RCC 7860 (cell line): ENCODE data around the gene LILRB3.
"Not testable (repeated sequence)": the region's sequence is repeated elsewhere in the genome, so short reads cannot be mapped to it uniquely, and the experiment has no call there.

ENCODE experiments used
- DNase-seq: peaks from one replicate; pipeline ENCODE4 v3.0.0-alpha.2; 2015; ENCODE audit warnings: low spot score
- FAIRE-seq: peaks from 2 replicates; lab custom pipeline; 2012; peaks lifted over from hg19 to GRCh38; lab: Jason Lieb, UNC

Gene LILRB3

DNA sequence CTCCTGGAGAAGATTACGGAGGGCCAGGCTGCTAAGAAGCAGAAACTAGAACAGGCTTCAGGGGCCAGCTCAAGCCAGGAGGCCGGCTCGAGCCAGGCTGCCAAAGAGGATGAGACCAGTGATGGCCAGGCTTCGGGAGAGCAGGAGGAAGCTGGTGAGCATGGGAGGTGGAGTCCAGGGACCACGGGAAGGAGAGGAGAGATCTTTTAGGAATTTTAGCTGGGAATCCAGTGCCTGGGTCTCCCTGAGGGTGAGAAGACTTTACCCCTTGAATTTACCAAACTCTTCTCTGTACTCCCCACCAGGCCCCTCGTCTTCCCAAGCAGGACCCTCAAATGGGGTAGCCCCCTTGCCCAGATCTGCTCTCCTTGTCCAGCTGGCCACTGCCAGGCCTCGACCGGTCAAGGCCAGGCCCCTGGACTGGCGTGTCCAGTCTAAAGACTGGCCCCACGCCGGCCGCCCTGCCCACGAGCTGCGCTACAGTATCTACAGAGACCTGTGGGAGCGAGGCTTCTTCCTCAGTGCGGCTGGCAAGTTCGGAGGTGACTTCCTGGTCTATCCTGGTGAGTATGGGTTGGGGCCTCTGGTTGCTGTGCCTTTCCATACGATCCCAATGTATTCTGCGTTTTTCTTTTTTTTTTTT lies 30.9 kb downstream of the LILRB3 start:
- FAIRE-seq = no peak
- DNase-seq = no peak

DNA sequence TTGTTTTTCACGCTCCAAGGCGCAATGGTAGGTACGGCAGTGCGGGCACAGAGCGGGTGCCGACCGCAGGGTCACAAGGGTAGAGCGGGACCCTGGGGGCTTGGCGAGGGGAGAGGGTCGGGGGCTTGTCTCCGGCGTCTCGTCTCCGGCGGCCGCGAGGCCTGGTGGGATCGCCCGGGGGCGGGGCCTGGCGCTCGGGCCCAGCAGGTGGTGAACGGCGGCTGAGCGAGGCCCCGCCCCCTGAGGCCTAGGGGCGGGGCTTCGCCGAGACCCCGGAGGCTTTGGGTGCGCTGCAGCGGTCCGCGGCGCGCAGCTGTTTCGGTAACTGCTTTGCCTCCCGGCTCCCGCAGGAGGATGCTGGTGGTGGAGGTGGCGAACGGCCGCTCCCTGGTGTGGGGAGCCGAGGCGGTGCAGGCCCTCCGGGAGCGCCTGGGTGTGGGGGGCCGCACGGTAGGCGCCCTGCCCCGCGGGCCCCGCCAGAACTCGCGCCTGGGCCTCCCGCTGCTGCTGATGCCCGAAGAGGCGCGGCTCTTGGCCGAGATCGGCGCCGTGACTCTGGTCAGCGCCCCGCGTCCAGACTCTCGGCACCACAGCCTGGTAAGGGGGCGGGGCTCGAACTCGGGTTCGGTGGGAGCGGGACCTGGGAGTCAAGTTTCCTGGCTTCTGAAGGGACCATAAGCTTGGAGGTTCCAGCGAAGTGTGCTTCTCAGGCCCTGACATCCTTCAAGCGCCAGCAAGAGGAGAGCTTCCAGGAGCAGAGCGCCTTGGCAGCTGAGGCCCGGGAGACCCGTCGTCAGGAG lies 31.6 kb downstream of the LILRB3 start, which contains the start of gene TSEN34:
Gene TSEN34, plus strand, starts transcription at position 298 of the 800 bp plus-strand sequence. Its CDS starts 57 bp downstream, at position 355.
- peak; percentile 58 for DNase-seq
- no peak for FAIRE-seq

DNA sequence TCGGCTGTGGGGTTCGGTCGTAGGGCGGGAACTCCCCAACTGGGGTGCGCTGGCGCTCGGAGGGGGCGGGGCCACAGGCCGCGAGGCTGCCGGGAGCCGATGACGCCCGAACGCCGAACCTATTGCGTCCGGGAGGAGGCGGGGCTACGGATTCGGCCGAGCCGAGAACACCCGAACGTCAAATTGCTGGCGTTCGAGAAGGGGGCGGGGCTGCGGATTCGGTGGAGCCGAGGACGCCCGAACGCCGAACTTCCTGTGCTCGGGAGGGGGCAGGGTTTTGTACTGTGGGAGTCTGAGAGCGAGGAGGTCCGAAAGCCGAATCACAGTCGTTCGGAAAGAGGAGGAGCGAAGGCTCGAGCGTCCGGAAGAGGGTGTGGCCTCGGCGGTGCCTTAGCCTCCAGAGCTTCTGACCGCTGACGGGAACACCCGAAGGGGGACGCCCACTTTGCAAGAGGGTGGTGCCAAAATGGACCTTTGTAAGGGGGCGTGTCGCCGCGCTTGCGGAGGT lies 32.2 kb downstream of the LILRB3 start:
- DNase-seq (peak; percentile 97), FAIRE-seq (peak; percentile 92)

DNA sequence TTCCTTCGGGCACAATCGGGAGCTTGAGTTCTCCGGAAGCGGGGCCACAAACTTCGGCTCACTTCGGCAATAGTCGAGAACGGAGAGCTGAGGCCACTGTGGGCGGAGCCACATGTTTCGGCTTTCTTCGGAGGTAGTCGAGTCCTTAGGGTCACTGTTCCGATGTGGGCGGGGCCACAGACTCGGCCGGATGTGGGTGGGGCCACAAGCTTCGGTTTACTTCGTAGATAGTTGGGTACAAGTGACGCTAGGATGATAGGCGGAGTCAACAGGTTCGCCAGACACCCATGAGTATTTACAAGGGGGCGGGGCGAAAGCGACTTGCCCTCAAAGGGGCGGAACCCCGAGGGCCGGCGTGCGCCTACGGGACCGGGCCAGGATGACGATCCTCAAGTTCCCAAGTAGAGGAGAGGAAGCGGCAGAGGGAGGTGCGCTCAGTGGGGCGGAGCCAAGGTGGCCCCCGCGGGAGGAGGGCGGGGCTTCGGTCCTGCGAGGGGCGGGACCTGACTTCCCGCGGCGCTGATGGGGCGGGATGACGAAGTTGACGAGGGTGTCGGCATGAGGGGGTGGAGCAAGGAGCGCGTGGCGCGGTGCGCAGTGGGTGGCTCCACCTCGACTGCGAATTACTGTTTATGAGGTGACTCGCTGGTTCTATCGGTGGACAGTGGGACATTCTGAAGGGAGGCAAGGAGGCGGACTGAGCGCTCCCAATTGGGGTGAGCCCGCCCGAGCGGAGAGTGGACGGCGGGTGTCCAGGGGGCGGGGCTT lies 32.9 kb downstream of the LILRB3 start:
- DNase-seq (peak; percentile 100), FAIRE-seq (peak; percentile 98)

DNA sequence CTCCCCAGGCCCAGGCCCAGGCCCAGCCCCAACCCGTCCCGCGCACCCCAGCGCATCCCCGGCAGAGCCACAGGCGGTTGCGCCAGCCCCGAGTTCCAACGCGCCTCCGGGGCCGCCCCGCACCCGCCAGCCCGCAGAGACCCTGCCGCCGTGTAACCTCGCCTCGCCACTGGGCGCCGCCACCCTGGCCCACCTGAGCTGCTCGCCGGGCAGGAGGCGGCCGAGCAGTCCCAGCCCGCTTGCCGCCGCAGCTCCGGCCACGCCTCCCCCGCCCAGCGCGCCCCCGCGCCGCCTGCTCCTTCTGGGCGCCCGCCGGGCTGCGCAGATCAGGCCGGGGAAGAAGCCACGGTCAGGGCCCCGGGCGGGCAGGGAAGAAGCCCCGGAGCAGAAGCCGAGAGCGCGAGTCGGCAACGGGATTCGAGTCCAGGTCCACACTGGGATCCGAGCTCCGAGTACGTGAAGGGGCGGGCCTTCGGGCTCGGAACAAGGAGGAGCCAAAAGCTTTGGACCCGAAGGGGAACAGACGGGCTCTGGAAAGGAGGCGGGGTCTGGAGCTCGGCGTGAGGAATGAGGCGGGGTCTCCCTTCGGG lies 33.6 kb downstream of the LILRB3 start, which contains the start of gene MBOAT7:
Gene MBOAT7, minus strand, starts transcription at position 436 of the 590 bp plus-strand sequence. CDS start 1,072 bp downstream, outside the sequence.
- no peak for DNase-seq
- no peak for FAIRE-seq

DNA sequence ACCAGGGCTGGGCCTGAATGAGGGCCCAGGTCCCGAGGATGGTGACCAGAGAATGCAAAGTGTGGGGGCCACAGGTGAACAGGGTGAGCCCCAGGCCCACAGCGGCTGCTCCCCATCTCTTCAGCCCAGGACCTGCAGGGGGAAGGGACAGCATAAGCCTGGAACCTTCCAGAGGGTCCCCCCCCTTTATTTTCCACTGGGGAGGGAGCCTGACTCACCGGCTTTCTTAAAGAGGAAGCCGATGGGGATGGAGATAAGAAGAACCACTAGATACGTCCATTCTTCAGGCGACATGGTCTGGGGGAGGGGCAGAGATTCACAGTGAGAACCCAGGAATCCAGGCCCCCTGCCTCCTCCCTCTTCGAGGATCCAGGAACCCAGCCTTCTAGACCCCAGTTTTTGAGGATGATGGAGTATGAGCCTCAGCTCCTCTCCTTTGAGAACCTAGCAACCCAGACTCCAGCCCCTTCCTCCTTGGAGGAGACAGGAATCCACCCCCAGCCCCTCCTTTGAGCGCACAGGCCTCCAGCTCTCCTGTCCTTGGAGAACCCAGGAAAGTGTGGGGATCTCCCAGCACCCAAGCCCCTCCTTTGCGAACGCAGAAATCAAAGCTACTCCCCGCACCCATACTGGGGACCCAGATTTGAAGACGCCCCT lies 34.5 kb downstream of the LILRB3 start:
- FAIRE-seq = no peak
- peak; percentile 51 for DNase-seq

DNA sequence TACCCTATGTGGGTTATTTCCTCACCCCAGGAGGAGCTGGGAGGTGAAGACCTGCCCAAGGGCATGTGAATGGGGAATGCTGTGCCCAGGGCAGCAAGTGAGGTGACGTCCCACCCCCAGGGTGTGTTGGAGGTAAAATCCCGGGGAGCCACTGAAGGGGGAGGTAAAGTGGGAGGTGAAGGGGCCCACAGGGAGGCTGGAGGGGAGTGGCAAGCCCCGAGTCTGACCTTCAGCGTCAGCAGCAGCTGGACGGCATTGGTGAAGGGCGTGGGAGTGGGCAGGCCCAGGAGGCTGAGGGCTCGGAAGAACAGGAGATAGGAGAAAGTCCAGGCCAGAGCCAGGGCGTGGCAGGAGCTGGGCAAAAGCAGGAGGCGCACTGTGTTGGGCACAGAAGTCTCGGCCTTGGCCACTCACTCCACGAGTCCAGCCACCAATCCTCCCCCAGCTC lies 35.8 kb downstream of the LILRB3 start:
- DNase-seq (no peak), FAIRE-seq (no peak)

DNA sequence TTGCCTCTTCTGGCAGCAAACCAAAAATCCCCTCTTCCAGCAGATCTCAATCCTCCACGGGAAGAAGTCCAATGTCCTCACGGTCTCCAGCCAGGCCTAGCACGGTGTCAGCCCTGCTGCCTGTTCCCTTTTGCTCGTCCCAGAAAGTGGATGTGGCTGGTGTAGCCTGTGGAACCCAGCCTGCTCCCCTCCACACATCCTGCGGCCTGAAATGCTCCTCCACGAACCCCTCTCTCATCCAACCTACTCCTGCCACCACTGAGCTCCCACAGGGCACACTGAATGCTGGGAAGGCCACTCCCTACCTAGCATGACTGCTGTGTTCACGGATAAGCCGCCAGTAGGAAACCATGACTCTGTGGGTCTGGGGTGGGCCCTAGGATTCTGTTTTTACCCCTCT lies 36.5 kb downstream of the LILRB3 start:
- no peak for FAIRE-seq
- DNase-seq = no peak

DNA sequence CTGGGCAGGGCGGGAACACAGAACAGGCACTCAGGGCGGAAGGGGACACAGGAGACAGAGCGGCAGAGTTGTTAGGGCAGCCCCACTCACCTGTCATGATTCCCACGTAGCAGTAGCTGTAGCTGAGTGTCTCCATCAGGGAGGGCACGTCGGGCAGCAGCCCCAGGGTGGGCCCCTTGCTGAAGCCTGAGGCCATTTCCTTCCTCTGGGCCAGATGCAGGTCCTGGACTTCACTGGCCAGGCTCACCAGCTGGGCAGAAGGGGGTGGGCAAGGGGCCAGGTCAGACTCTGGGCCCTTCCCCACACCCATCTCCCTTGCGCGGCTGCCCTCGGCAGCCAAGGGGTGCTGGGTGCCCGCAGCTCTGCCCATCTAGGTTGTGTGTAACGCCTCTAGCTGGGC lies 39.4 kb downstream of the LILRB3 start:
- no peak for FAIRE-seq
- DNase-seq = no peak

DNA sequence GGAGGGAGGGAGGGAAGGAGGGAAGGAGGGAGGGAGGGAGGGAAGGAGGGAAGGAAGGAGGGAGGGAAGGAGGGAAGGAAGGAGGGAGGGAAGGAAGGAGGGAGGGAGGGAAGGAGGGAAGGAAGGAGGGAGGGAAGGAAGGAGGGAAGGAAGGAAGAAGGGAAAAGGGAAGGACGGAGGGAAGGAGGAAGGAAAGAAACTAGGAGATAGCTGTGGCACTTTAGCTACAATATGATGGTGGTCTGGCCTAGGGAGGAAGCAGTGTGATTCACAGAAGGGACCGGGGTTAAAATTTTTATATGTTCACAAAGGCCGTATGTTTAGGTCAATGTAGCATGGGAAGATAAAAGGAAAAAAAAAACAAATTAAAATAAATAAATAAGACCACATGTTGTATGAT lies 40.9 kb downstream of the LILRB3 start:
- DNase-seq, FAIRE-seq: not testable (repeated sequence)

DNA sequence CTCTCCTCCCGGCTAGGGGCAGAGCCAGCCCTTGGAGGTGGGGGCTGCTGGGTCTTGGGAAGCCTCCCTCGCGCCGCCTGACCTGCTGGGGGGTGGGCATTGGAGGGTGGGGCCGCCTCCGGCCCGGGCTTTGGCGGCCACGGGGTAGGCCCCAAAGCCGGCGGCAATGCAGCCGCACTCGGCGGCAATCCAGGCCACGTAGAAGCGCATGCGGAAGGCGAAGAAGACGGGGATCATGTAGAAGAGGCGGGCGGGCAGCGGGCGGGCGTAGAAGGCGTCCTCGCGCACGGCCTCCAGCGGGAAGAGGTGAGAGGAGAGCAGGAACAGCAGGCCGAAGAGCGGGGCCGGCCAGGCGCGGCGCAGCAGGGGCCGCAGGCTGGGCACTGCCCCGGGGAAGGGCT lies 42.1 kb downstream of the LILRB3 start:
- no peak for FAIRE-seq
- no peak for DNase-seq

DNA sequence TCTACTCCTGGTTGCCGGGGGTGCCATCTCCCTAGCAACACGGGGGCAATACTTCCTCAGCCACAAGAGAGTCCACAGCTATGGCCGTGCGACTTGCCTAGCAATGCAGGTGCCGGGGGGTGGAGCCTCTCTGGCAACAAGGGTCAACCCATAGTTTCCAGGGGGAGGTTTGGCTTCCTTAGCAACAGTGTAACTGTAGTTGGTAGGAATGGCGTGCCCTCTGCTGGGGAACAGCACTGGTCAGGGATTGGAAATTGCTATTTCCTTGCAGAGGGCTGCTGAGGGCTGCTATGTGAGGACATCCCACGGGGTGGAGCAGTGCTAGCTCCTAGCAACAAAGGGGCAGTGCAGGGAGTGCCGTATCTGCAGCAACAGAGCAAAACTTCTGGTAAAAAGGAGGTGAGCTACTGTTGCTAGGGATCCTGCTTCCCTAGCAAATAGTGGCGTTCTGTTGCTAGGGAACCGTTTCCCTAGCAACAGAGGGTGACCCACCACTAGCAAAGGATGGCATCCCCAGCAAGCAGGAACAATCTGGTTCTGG lies 42.8 kb downstream of the LILRB3 start:
- peak; percentile 22 for DNase-seq

DNA sequence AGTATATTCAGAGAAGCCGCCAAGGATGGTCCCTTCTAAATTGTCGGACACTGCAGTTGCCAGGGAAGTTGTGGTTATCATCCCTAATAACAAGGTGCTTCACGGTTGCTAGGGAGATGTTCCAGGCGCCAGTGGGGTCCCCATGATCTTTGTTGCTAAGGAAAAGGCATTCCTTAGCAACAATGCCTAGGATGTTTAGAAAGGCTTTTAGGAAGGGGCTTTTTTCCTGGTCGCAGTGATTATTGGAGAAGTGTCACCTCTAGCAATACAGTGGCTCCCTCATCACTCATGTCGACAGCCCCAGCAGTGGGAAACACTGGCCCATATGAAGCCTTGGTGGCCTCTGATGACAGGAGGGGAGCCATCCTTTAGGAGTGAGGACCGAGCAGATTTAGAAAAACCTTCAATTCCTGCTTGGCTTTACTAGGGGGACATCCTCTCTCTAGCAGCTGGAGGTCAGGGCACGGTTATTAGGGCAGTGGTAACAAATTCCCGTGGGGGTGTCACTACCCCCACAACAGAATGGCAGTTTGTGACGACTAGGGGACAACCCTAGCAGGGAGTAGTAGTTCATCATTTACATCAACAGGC lies 43.5 kb downstream of the LILRB3 start:
- DNase-seq (no peak), FAIRE-seq (no peak)

More for the DNA sequence above, 42.8 kb downstream of the LILRB3 start:
- no peak for FAIRE-seq

DNA sequence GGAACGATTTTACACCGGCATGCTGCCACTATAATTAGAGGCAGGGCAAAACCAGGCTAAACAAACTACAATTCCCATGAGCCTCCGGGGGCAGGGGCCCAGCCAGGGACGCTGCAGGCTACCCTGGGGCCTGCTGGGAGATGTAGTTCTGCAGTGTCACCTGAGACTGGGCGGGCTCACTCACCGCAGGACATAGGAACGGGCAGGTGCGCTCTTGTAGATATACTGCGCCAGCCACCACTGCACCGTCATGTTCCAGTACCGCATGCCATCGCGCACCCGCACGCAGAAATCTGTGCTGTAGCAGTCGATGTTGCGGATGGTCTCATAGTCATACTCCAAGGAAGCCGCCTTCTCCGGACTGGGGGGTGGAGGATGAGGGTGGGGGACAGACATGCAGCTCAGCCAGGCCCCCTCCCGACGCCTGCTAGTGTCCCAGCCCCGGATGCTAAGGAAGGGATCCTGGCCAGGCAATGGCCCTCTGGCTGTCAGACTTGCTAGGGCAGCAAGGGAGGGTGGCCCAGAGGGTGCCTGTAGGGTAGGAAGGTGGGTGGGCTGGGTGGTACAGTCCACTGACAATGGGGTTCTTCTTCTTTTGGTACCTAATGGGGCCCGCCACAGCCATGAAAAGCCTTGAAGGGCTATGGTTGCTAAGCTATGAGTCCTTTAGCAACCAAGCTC lies 44.1 kb downstream of the LILRB3 start:
- no peak for DNase-seq
- FAIRE-seq = no peak

DNA sequence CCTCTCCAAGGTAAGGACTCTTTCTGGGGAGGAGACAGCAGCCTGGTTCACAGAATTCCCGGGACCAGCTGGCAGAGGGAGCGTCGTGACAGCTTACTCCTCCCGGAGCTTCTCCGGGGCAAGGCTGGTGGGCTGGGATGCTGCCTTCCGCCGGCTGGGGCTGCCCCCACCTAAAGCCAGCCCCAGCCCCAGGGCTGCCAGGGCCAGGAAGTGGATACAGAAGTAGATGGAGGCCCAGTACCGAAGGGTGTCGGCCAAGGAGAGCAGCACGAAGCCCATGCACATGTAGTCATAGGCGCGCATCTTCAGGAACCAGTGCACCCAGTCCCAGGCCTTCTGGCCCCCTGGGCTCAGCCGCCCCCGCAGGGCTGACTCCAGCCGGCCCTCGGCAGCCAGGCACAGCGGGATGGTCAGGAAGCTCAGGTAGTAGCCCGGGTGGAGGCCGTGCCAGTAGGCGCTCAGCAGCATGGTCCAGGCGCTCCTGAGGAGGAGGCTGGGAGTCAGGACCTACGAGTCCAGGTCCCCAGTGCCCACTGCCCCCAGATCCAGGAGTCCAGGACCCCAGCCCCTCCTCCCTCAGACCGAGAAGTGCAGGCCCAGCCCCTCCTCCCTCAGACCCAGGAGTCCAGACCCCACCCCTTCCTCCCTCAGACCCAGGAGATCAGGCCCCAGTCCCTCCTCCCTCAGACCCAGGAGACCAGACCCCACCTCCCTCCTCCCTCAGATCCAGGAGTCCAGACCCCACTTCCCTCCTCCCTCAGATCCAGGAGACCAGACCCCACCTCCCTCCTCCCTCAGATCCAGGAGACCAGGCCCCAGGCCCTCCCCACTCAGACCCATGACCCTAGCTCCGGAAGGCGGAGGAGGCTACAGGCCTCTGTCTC lies 48.6 kb downstream of the LILRB3 start:
- no peak for FAIRE-seq
- DNase-seq = no peak

DNA sequence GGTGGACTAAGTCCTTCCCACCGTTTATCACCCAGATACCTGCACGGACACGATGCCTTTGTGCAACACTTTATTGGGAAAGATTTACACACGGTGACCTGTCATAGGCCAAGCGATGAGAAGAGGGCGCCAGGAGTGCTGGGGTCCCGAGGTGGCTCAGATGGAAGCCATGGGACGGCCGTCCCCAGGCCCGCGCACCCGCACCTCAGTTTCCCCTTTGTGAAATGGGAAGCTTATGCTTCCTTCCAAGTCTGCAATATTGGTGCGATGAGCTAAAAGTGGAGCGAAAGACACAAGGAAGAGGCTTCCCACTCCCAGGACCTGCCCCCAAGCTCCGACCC lies 49.5 kb downstream of the LILRB3 start:
- no peak for FAIRE-seq
- no peak for DNase-seq

DNA sequence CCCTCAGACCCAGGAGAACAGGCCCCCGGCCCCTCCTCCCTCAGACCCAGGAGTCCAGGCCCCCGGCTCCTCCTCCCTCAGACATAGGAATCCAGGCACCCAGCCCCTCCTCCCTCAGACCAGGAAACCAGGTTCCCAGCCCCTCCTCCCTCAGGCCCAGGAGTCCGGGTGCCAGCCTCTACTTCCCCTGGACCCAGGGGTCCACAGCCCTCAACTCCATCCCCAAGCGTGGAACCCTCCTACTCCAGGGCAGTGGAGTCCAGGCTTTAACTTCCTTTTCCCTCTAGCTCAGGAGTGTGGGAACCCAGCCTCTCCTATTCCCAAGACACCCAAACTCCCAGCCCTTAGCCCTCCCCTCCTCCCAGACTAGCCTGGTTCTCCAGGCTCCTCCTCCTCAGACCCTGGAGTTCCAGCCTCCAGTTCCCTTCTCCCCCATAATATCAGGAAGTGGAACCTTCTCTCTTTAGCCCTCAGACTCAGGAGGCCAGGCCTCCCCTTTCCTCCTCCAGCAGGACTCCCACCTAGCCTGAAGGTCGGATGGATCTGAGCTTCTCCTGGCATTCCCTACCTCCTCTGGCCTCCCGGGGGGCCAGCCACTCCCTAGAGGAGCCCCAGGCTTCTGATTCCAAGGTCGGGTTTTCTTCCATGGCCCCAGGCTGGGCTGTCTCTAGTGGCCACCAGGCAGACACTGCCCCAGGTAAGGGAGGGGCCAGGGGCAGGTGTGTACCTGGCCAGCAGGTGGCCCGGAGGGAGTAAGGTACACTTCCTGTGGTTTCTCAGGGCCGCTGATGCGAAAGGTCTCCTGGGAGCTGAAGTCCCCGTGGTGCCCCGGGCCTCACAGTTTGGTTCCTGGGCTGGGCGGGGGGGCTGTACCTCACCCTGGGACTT lies 50.1 kb downstream of the LILRB3 start, which contains the start of gene TMC4:
Gene TMC4, minus strand, starts transcription at position 690 of the 888 bp plus-strand sequence. Its CDS starts 43 bp downstream, at position 647.
- DNase-seq (peak; percentile 4), FAIRE-seq (no peak)
